Left renal cortex interstitium (tissue), 4 donors: ENCODE data around the gene RNF40. TPM values are rescaled to one million over a fixed set of nuclear protein-coding genes. Genes with fewer than 3 reads are reported as not detected.
A peak's percentile ranks its signal among the peaks of the same experiment; 100 is the strongest.

Source experiments
- DNase-seq, 4 donors: peaks; one replicate each; pipeline ENCODE4 v3.0.0-alpha.2; 2013; ENCODE audit warnings: low read depth in 4 of 4, low spot score in 2 of 4, missing footprints in 1 of 4
- polyA plus RNA-seq, 4 donors: library from polyadenylated mRNA; unstranded; fragments of 120-200 nt; gene quantifications; one replicate each; pipeline ENCODE4 v1.2.1, GENCODE V29; 2013; ENCODE audit not compliant: insufficient read length in 4 of 4

RNF40 gene
- polyA plus RNA-seq, 4 donors = 112 to 130 (median 120) TPM

DNA sequence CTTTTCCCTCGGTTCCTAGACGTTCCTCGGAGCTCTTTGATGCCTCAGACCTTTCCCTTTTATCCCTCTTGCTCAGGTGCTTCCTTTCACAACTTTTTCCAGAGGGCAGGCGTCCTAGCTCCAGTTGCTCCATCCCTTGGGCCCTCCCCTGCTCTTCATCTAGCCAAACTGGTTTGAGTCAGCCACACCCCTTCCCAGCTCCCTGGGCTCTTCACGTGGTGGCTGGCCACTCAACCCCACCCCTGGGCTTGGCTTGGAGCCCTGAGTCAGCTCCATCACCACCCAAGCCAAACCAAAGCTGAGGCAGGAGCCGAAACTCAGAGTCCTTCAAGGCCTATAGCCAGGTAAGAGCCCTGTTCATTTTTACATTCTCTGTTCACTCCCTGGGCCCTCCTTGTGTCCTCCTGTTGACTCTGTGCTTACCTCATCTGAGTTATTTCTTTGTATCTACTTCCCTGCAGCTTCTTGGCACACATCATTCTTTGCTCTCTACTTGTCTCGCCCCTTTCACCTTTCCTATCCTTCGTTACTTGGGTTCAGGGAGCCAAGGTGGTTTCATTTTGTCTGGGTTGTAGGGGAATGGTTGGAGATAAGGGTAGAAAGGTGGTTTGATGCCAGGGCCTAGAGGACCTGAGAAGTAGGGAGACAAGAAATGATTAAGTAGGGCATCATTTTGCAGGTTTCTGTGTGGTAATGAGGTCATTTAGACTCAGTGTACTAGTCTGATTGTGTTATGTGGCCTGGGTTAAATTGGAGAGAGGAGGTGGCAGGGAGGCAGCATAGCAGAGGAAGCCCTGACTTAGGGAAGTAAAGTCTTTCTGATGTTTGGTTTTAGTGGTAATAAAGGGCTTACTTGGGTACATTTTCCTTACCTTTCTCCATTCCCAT, 21.5 kb upstream of the RNF40 start:
- no peak for DNase-seq

DNA sequence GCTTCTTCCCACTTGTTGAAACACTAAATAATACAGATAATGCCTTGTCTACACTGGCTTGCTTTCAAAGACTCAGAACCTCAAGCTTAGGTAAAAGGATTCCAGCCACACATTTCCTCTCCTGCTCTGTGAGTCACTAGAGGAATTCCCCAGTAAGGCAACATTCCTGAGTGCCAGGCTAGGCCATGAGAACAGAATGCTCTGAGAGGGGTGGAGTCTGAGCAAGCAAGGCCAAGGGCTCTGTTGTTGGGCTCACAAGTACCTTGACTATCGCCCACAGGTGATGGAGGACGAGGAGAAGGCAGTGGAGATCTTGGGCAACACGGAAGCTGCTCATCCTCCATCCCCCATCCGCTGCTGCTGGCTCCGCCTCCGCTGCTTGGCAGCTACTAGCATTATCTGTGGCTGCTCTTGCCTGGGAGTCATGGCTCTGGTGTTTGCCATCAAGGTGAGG, 20.6 kb upstream of the RNF40 start:
- DNase-seq = no peak

DNA sequence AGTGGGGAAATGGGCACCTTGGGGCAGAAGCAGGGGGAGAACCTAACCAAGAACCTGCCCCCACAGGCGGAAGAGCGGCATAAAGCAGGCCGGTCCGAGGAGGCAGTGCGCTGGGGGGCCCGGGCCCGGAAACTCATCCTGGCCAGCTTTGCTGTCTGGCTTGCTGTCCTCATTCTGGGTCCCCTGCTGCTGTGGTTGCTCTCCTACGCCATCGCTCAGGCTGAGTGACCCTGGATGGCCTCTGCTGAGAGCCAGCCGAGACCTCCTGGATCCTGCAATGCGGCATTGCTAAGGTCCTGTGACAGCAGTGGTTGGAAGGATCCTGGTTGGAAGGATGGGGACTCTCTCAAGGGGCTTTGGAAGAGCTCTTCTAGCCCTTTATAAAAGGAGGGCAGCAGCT, 18.4 kb upstream of the RNF40 start:
- no peak for DNase-seq

DNA sequence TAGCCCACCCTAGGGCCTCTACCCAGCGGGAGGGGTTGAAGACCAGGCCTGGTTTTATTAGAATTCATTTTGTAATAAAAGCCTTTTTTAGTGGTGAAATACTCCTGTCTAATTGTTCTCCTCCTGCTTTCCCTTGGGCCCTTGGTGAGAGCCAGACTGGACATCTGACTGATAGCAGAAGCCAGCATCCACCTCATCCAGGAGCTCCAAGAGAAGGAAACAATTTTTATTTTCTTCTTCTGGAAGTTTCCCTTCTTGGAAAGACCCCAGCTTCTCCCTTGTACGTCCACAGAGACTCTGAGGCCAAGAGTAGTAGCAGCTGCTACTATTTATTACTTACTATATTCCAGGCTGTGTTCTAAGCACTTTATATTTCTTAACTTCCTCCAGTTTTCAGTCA, 17.9 kb upstream of the RNF40 start:
- DNase-seq = no peak

DNA sequence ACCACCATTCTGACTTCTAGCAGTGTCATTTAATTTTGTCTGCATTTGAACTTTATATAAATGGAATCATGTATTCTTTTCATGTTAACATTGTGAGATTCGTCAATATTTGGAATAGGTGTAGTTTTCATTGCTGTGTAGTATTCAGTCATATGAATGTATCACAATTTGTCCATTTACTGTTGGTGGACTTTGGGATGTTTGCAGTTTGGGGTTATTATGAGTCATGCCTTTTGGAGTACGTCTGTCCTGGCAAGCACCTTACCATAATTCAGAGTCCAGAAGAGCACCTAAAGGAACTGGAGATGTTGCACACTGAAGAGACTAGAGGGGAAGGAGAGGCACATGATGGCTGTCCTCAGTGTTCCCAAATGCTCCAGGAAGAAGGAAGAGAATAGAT, 17.0 kb upstream of the RNF40 start:
- DNase-seq = no peak

DNA sequence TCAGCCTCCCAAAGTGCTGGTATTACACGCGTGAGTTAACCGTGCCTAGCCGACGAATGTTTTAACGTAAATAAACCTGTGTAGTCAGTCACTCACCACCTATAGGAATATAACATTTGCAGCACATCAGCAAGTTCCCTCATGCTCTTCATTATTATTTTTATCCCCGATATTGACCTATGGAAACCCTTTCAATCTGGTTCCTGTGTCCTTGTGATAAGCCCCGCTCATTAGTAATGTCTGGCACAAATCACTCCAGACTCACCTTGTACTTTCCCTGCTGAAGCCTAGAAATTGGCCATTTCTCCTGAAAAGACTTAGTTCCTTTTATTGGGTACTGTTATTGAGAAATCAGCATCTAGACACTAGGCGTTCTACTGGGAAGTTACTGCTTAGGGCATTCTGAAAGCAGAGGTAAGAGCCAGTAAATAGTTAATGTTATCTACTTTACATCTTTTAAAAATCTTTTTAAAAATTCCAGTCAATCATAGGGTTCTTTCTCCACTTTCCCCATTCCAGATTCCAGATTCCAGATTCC, 15.4 kb upstream of the RNF40 start:
- DNase-seq = no peak

DNA sequence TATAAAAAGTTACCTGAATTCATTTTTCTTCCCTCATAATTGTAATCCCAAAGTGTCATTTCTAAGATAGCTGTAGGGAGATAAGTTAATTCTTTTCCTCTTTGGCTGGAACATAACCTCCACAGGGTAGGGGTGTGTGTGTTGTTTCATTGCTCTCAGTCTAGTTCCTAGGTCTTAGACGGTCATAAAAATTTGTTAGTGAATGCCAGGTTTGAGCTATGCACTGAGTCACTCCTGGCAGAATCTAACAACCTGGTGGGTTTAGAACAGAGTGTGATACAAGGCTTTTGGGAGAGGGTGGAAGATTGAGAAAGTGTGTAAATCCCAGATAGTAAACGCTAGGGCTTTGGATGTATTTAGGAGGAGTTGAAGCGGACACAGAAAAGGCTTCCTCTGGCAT, 14.8 kb upstream of the RNF40 start:
- DNase-seq = no peak

DNA sequence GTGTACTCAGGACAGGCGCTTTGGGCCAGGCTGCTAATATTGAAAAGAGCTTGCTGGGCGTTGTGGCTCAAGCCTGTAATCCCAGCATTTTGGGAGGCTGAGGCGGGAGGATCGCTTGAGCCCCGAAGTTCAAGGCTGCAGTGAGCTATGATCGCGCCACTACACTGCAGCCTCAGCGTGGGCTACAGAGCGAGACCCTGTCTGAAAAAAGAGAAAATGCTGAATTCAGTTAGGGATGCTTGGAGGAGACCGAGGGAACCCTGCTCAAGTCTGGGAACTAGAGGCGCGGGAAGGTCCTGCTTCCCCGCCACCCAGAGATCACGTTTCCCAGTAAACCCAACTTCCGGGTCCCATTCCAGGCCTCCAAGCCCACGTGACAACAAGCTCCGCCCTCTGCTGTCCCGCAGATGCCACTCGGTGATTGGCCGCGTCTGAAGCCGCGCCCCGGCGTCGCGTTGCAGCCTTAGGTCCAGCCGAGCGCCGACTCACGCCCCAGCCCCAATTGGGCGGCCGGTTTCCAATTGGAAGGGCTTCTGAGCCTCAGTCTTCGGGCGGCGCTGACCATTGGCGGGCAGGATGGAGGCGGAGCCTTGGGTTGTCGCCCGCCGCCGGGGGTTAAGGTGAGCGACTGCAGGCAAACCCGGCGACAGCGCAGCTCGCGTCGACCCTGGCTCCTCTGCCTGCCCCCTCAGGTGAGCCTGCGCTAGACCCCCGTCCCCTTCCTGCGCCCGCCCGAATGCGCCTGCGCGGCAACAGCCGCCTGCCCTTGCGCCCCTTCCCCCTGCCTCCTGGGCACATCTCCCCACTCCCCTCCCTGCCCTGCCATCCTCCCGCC, 14.1 kb upstream of the RNF40 start, which contains the start of gene PHKG2:
Gene PHKG2 (plus strand): TSS at position 627 of the 835 bp plus-strand sequence. CDS start 396 bp downstream, outside the sequence.
- DNase-seq = peak; percentile 83 to 99 (median 95)

DNA sequence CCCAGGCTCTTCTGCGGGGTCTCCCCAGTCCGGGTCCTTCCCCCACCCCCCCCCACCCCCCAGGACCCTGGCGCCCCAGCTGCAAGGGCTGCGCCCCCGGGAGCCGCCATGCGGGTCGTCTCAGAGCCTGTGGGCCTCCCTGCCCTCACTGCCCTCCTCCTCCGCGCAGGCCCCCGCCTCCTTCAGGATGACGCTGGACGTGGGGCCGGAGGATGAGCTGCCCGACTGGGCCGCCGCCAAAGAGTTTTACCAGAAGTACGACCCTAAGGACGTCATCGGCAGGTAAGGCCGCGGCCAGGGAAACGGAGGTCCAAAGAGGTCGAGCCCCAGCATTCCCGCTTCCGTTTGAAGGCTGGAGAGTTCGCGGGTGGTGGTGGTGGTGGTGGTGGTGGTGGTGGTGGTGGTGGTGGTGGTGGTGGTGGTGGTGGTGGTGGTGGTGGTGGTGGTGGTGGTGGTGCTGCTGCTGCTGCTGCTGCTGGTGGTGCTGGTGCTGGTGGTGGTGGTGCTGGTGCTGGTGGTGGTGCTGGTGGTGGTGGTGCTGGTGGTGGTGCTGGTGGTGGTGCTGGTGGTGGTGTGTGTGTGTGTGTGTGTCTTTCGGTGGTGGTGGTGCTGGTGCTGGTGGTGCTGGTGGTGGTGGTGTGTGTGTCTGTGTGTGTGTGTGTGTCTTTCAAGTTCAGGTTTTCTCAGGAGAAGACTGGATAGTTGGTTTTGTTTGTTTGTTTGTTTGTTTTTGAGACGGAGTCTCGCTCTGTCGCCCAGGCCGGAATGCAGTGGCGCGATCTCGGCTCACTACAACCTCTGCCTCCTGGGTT, 13.3 kb upstream of the RNF40 start:
- no peak for DNase-seq

DNA sequence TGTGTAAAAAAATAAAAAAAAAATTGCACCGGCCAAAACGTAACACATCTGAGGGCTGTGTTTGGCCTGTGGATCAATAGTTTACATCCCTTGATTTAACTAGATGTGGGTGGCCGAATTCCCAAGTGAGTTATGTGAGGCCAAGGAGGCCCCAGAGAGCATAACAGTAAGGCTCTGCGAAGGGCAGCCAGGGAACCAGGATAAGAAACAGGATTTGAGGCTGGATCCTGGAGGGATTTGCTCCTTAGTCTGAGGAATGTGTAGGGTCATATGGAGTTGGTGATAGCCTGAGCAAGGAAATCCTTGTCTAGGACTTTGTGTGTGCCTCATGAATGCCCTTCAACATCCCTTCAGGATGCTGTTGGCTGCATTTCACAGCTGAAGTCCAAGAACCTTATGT, 11.9 kb upstream of the RNF40 start:
- no peak for DNase-seq

DNA sequence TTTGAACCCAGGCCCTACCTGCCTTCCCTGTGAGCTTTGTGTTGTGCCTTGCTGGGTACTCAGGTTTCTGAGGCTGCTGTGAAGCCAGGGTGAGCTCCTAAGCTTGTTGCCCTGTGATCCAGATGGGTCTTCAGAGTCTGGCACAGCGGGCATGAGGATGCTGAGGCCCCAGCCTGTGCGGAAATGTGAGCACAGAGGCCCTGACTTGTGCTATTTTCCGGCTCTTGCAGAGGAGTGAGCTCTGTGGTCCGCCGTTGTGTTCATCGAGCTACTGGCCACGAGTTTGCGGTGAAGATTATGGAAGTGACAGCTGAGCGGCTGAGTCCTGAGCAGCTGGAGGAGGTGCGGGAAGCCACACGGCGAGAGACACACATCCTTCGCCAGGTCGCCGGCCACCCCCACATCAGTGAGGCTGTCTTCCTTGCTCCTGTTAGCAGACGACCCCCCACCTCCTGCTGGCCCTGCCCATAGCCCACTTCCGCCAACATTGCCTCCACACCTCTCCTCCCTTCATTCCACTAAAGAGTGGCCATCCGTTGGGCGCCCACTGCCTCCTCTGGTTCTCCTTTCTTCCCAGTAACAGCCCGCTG, 11.2 kb upstream of the RNF40 start:
- DNase-seq = no peak

DNA sequence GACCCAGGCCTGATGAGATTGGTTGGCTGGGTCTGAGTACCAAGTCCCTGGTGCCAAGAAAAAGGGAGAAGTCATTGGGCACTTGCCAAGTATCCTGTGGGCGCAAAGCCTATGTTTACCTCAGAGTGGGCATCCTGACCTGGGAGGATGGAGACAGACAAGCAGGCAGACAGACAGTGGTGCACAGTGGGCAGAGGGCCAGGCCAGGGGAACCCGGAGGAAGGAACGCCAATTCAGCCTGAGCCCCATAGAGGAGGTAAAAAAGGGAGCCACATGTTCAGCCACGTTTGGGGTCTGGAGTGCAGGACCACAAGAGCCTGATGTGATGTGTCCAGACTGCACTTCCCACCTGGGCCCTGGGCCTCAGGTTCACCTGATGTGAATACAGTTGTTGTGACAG, 8.5 kb upstream of the RNF40 start:
- no peak for DNase-seq

DNA sequence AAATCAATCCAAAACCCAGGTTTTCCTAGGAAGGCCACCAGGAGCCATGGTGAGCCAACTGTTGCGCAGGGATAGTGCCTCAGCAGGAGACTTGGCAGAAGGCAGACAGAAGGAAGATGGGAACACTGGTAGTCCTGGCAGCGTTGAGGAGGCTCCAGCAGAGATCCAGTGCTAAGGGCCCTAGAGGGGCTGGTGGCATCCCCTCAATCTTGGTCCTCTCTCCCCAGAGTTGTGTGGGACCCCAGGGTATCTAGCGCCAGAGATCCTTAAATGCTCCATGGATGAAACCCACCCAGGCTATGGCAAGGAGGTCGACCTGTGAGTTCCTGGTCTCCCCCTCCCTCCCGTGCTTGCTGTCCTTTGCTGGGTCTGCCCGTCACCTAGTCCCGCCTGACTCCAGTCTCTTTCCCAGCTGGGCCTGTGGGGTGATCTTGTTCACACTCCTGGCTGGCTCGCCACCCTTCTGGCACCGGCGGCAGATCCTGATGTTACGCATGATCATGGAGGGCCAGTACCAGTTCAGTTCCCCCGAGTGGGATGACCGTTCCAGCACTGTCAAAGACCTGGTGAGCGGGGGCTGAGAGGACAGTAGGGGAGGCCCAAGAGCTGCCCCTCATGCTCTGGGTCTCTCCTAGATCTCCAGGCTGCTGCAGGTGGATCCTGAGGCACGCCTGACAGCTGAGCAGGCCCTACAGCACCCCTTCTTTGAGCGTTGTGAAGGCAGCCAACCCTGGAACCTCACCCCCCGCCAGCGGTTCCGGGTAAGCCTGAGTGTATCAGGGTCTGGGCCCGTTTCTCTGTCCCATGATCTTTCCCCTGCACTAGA, 6.0 kb upstream of the RNF40 start:
- DNase-seq = no peak

DNA sequence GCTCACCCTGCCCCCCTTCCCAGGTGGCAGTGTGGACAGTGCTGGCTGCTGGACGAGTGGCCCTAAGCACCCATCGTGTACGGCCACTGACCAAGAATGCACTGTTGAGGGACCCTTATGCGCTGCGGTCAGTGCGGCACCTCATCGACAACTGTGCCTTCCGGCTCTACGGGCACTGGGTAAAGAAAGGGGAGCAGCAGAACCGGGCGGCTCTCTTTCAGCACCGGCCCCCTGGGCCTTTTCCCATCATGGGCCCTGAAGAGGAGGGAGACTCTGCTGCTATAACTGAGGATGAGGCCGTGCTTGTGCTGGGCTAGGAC, 5.4 kb upstream of the RNF40 start:
- DNase-seq = no peak

DNA sequence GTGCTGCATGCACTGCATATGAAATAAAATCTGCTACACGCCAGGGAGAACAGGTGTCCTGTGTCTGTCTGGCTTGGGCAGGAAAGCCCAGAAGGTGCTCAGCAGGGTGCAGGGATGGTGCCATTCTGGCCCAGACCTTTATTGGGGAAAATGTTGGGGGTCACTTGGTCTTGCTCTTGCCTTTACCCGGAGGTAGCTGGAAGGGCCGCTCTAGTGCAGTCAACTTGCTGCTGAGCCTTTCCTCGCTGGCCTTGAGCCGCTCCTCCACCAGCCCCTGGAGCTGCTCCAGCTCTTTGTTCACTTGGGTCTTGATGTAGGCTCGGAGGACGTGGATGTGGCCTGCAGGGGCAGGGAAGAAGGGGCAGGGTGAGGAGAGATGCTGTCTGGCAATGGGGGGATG, 4.8 kb upstream of the RNF40 start:
- no peak for DNase-seq

DNA sequence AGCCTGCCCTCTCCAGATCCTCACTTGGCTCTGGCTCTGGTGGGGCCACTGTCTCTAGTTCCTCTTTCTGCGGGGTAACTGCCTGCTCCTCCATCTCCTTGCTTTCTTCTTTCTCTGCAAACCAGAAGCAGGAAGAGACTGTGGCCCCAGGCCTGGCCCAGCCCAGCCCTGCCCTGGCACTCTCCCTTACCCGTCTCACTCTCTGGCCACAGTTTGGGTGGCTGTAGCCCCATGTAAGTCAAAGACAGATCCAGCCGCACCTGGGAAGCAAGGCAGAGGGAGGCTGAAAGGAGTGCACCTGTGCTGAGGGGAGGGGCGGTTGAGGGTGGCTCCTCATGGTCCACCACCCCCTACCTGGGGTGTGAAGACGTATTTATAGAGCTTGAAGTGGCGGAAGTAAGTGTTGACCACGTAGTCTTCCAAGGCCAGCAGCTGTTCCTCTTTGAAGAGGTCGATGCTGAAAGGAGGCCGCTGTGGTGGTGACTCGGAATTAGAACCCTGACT, 3.1 kb upstream of the RNF40 start:
- DNase-seq = no peak

DNA sequence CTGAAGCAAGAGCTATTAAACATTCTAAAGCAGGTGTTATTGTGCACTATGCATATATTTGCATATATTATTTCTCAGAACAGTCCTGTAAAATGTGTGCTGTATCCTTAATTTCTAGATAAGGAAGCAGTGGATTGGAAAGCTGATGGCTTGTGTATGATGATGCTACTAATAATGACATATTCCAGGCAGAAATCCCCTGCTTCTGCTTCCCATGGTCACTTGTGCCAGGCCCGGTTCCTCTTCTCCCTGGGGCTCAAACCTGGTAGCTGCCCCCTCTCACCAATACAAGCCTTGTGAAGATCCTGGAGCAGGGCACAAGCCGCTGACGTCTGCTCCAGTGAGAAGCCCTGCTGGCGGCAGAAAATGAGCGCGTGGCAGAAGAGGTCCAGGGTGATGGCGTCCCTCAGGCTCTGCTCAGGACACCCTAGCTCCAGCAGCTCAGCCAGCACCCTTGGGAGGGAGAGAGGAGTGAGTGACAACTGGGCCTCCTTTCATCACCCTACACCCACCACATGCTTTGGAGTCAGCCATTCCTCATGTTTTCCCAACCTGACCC, 2.0 kb upstream of the RNF40 start:
- DNase-seq = no peak

DNA sequence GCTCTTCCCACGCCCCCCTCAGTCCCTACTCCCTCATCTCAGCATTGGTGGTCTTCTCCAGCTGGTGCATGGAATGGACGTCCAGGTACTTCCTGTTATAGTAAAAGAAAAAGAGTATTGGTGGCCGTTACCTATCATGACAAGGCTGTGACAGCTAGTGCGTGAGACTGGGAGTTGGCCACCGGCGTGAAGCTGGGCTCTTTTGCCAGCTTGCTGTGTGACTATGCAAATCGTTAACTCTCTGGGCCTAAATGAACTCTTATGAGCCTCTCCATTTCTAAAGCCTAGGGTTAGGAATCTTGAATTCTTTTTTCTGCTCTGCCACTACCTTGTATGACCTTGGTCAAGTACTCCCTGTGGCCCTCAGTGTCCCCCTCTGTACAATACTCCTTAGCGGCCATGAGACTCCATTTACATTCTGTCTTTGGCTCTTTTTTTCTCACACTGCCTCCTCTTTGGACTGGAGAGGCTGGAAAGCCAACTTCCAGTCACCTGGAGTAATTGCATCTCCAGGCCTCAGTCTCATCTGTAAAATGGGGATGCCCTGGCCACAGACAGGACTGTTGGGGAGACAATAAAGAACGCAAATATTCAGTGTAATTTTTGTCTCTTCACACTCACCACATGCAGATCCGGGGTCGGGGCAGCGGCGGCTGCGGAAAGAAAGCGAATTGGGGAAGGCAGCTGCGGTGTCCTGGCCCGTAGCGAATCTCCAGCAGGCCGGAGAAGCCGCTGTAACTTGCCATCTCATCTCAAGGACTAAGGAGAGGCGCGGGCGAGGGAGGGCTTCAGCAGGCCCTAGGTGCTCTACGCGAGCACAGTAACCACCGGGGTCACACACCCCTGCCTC, 1.3 kb upstream of the RNF40 start:
- no peak for DNase-seq
